Testis (tissue), 2 donors: Measurements from ENCODE around the gene MOG.

Experiments used
- POLR2A ChIP-seq: fragments of 450-650 bp; IDR thresholded peaks from one replicate; pipeline ENCODE4 v1.6.1; 2017; ENCODE audit warnings: antibody characterized with exemption, mild to moderate bottlenecking, moderate library complexity
- TF ChIP-seq, protein P1 (sequence below), 3 experiments: fragments of 450-650 bp in 2 of 3; fragments of 200-600 bp in 1 of 3; sonication (generic) in 1 of 3; IDR thresholded peaks; one replicate each; pipeline ENCODE4 v1.5.1; 2016 to 2019; ENCODE audit warnings: antibody characterized with exemption in 3 of 3, mild to moderate bottlenecking in 2 of 3, moderate library complexity in 1 of 3

DNA sequence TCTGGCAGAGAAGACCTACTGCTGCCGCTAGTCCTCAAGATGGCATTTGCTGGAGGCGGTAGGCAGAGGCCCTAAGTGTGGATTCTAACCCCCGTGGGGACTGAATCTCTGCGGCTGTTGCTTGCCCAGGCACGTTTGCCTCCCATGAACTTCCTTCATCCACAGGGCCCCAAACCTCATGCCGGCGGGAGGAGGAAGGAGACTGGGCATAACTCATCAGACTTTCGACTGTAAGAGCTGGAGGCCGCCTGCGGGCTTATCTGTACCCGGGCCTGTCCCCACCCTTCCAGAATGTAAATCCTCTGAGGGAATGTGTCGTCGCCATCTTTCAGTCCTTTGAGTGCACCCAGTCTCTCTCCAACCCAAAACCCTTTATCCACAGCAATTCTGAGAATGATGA is 23.1 kb downstream of the MOG start:
- TF ChIP-seq, protein P1, sequence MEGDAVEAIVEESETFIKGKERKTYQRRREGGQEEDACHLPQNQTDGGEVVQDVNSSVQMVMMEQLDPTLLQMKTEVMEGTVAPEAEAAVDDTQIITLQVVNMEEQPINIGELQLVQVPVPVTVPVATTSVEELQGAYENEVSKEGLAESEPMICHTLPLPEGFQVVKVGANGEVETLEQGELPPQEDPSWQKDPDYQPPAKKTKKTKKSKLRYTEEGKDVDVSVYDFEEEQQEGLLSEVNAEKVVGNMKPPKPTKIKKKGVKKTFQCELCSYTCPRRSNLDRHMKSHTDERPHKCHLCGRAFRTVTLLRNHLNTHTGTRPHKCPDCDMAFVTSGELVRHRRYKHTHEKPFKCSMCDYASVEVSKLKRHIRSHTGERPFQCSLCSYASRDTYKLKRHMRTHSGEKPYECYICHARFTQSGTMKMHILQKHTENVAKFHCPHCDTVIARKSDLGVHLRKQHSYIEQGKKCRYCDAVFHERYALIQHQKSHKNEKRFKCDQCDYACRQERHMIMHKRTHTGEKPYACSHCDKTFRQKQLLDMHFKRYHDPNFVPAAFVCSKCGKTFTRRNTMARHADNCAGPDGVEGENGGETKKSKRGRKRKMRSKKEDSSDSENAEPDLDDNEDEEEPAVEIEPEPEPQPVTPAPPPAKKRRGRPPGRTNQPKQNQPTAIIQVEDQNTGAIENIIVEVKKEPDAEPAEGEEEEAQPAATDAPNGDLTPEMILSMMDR (IDR thresholded peaks at IDR 0.05): no peak
- TF ChIP-seq POLR2A: no peak
